Fibroblast of lung (primary cell): Measurements from ENCODE around the gene C3orf18. TPM values are rescaled to one million over a fixed set of nuclear protein-coding genes. Genes with fewer than 3 reads are reported as not detected.

Experiments used
- DNase-seq, 2 donors: peaks; one replicate each; pipeline versions ENCODE4 v3.0.0 to v3.0.0-alpha.2; 2010; ENCODE audit warnings: low read depth in 2 of 2
- H2AFZ ChIP-seq: 2 replicates; pipeline ENCODE4 v1.5.1; 2012; ENCODE audit warnings: low read length, control low read depth, inconsistent platforms
- H3K27ac ChIP-seq: 2 replicates; pipeline ENCODE4 v1.5.1; 2011; ENCODE audit warnings: low read length, control low read depth; ENCODE audit not compliant: insufficient read depth
- H3K27me3 ChIP-seq: 2 replicates; pipeline ENCODE4 v1.5.1; 2011; ENCODE audit warnings: mild to moderate bottlenecking, low read length; ENCODE audit not compliant: control insufficient read depth, insufficient read depth
- H3K36me3 ChIP-seq: 2 replicates; pipeline ENCODE4 v1.5.1; 2011; ENCODE audit warnings: low read length; ENCODE audit not compliant: control insufficient read depth, insufficient read depth
- H3K4me1 ChIP-seq: 2 replicates; pipeline ENCODE4 v1.5.1; 2011; ENCODE audit warnings: low read length; ENCODE audit not compliant: control insufficient read depth, insufficient read depth; ENCODE audit errors: extremely low read depth
- H3K4me2 ChIP-seq: 2 replicates; pipeline ENCODE4 v1.5.1; 2011; ENCODE audit warnings: low read length, control low read depth; ENCODE audit not compliant: insufficient read depth; ENCODE audit errors: extremely low read depth
- H3K4me3 ChIP-seq, 4 experiments: fragments of 200-600 bp in 1 of 4; sonication (generic) in 1 of 4; replicated peaks in 1 of 4; 2 replicates each; pipeline ENCODE4 v1.5.1; 2011 to 2016; ENCODE audit warnings: low read length in 4 of 4, low read depth in 3 of 4, mild to moderate bottlenecking in 3 of 4, control low read depth in 2 of 4, inconsistent platforms in 1 of 4, mixed read lengths in 1 of 4; ENCODE audit not compliant: insufficient read depth in 1 of 4; ENCODE audit errors: control extremely low read depth in 1 of 4
- H3K79me2 ChIP-seq: 2 replicates; pipeline ENCODE4 v1.5.1; 2012; ENCODE audit warnings: mild to moderate bottlenecking, low read length, inconsistent platforms; ENCODE audit not compliant: control insufficient read depth, insufficient read depth
- H3K9ac ChIP-seq: 2 replicates; pipeline ENCODE4 v1.5.1; 2011; ENCODE audit warnings: mild to moderate bottlenecking, low read length, control low read depth; ENCODE audit not compliant: insufficient read depth
- H3K9me3 ChIP-seq: 2 replicates; pipeline ENCODE4 v1.5.1; 2012; ENCODE audit warnings: low read depth, low read length; ENCODE audit not compliant: control insufficient read depth, insufficient read depth
- H4K20me1 ChIP-seq: 2 replicates; pipeline ENCODE4 v1.5.1; 2011; ENCODE audit warnings: low read length; ENCODE audit not compliant: control insufficient read depth, insufficient read depth; ENCODE audit errors: extremely low read depth
- CTCF ChIP-seq, 2 donors: IDR thresholded peaks in 1 of 2; conservative IDR thresholded peaks in 1 of 2; 1 replicate in 1 of 2; 2 replicates in 1 of 2; pipeline ENCODE4 v1.5.1; 2011 to 2012; ENCODE audit warnings: low read length in 2 of 2, control low read depth in 1 of 2, inconsistent platforms in 1 of 2, low read depth in 1 of 2, mild to moderate bottlenecking in 1 of 2
- EZH2 ChIP-seq: IDR thresholded peaks from 2 replicates; pipeline ENCODE4 v1.5.1; 2012; ENCODE audit warnings: low read length, control low read depth, mild to moderate bottlenecking; ENCODE audit errors: missing control alignments
- polyA plus RNA-seq, 2 donors: library from polyadenylated mRNA; depleted of rRNA in 1 of 2; stranded (reverse) in 1 of 2; unstranded in 1 of 2; fragments of >200 nt; gene quantifications; 2 replicates each; pipeline ENCODE4 v1.2.1, GENCODE V29; 2011 to 2012; ENCODE audit warnings: missing spikeins in 1 of 2
- total RNA-seq: library from RNA; depleted of rRNA; stranded (reverse); fragments of >200 nt; gene quantifications from 2 replicates; pipeline ENCODE4 v1.2.1, GENCODE V29; 2014

The C3orf18 gene
- total and polyA plus RNA-seq, 2 donors (not counting 1 experiment from before 2014, with no cell fraction given), result 8.7 to 25.8 TPM

DNA sequence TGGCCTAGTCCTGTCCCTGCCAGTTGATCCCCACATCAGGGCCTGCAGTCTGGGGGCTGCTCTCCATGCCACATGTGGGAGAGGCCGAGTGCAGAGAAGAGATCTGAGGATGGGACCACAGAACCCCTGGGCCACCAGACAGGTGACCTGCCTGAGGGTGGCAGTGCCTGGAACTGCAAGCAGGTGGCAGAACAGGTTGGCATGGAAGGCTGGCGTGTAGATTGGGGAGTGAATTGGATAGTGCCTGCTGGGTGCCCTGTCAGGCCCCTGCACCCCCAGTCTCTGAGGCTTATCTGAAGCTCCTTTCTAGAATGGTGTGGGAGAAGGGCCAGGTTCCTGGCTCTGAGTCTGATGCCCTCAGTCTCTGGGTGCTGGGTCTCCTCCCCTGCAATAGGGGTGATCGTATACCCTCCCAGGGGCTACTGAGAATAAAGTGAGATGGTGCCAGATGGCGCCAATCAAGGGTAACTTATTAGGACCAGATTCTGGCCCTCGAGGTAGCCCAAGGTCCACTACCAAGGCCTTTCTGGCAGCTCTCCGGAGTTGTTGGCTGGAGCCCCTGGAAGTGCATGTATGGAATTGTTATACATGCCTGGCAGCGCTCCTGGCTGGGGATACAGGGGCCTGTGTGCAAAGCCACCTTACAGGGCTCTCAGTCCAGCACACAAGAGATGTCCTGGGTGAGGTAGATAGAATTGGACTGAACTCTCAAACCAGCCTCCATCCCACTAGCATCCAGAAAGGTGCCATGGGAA is 15.7 kb downstream of the C3orf18 start:
- H4K20me1 ChIP-seq, result no peaks in the 10 kb centered on the region
- no peak for TF ChIP-seq EZH2
- H3K4me3 ChIP-seq, result no peak overlapping the region
- H3K36me3 ChIP-seq, result no peaks in the 10 kb centered on the region
- no peaks in the 10 kb centered on the region for H3K4me1 ChIP-seq
- peaks cover 2% of the 10 kb centered on the region for H3K27me3 ChIP-seq
- H3K27ac ChIP-seq, result no peak overlapping the region
- DNase-seq, result no peak
- no peak overlapping the region for H2AFZ ChIP-seq
- no peak overlapping the region for H3K9ac ChIP-seq
- no peak overlapping the region for H3K4me2 ChIP-seq
- H3K79me2 ChIP-seq, result no peaks in the 10 kb centered on the region
- no peaks in the 10 kb centered on the region for H3K9me3 ChIP-seq

DNA sequence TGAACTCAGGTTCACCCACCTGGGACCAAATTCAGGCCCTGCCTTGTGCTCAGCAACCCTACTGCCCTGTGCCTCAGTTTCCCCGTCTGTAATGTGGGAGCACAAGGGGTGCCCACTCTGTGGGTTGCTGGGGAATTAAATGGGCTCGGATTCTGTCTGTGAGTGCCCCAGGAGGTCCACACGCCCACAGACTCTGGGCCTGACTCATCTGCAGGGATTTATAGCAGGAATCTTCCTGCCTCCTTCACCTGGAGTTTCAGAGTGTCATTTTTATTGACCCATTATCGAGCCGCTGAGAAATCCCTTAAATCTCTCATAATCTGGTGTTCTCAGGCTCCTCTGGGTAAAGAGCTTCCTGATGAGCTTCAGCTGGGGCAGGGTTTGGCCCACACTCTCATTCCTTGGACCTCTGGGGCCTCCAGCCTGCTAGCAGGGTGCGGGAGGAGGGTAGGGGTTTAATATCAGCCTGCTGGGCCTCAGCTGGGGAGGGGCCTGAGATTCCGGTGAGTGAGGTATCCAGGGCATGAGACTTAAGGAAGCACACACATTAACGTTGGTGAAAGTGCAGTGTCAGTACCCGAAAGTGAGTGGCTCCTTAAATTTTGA is 16.4 kb downstream of the C3orf18 start:
- DNase-seq, result no peak
- H3K79me2 ChIP-seq, result no peaks in the 10 kb centered on the region
- no peak overlapping the region for H3K4me2 ChIP-seq
- TF ChIP-seq CTCF (conservative IDR thresholded peaks at IDR 0.05 in 1 of 2, IDR thresholded peaks at IDR 0.05 in 1 of 2; ENCODE audit: low read depth in 1 of 2, low read length in 2 of 2), result no peak
- TF ChIP-seq EZH2, result no peak
- no peaks in the 10 kb centered on the region for H3K36me3 ChIP-seq
- peaks cover 2% of the 10 kb centered on the region for H3K27me3 ChIP-seq
- H3K9me3 ChIP-seq, result no peaks in the 10 kb centered on the region
- no peak overlapping the region for H3K4me3 ChIP-seq
- H4K20me1 ChIP-seq, result no peaks in the 10 kb centered on the region
- no peak overlapping the region for H3K9ac ChIP-seq
- H3K4me1 ChIP-seq, result no peaks in the 10 kb centered on the region
- no peak overlapping the region for H3K27ac ChIP-seq
- H2AFZ ChIP-seq, result no peak overlapping the region

GRCh38 chr3:50550079-50550736 is 17.3 kb downstream of the C3orf18 start:
- TF ChIP-seq EZH2 (no peak), CTCF (conservative IDR thresholded peaks at IDR 0.05 in 1 of 2, IDR thresholded peaks at IDR 0.05 in 1 of 2; ENCODE audit: low read depth in 1 of 2, low read length in 2 of 2) (peak; percentile 55 to 81)
- no peaks in the 10 kb centered on the region for H3K9me3 ChIP-seq
- peak in 1 of 2 donors; percentile 33 for DNase-seq
- no peak overlapping the region for H3K4me3 ChIP-seq
- peaks cover 2% of the 10 kb centered on the region for H3K27me3 ChIP-seq
- no peak overlapping the region for H2AFZ ChIP-seq
- H3K9ac ChIP-seq, result no peak overlapping the region
- no peaks in the 10 kb centered on the region for H3K4me1 ChIP-seq
- no peaks in the 10 kb centered on the region for H3K79me2 ChIP-seq
- H3K36me3 ChIP-seq, result no peaks in the 10 kb centered on the region
- H3K27ac ChIP-seq, result no peak overlapping the region
- no peaks in the 10 kb centered on the region for H4K20me1 ChIP-seq
- H3K4me2 ChIP-seq, result no peak overlapping the region
